Pancreas (tissue), 10 donors: ENCODE results near the gene BEND3. TPM values are rescaled to one million over a fixed set of nuclear protein-coding genes. Genes with fewer than 3 reads are reported as not detected.

ENCODE experiments used
- ATAC-seq, 4 donors: fragments of 200-7000 bp; cut with Tn5 transposase; one replicate each; pipeline versions ENCODE4 v1.8.0 to v1.9.1; 2020; ENCODE audit warnings: mild to moderate bottlenecking in 4 of 4, moderate library complexity in 4 of 4
- DNase-seq, 6 donors: peaks; one replicate each; pipeline ENCODE4 v3.0.0-alpha.2; 2020
- FAIRE-seq: peaks from 2 replicates; lab custom pipeline; 2012; peaks lifted over from hg19 to GRCh38; lab: Jason Lieb, UNC
- H3K27ac ChIP-seq, 4 donors: fragments of 200-600 bp; sonication (generic); 1 replicate in 3 of 4; 2 replicates in 1 of 4; pipeline versions ENCODE4 v1.5.0 to v1.8.0; 2020
- H3K27me3 ChIP-seq, 4 donors: fragments of 200-600 bp; one replicate each; pipeline ENCODE4 v1.8.0; 2021
- H3K36me3 ChIP-seq, 3 donors: fragments of 200-600 bp; sonication (generic) in 1 of 3; one replicate each; pipeline versions ENCODE4 v1.5.0 to v1.8.0; 2020 to 2021
- H3K4me1 ChIP-seq, 3 donors: fragments of 200-600 bp; one replicate each; pipeline ENCODE4 v1.8.0; 2021
- H3K4me3 ChIP-seq, 4 donors: fragments of 200-600 bp; sonication (generic) in 2 of 4; one replicate each; pipeline versions ENCODE4 v1.5.0 to v1.8.0; 2020 to 2021
- H3K9me3 ChIP-seq, 4 donors: fragments of 200-600 bp; one replicate each; pipeline ENCODE4 v1.8.0; 2021
- CTCF ChIP-seq, 4 donors: fragments of 200-600 bp; sonication (generic) in 3 of 4; IDR thresholded peaks; one replicate each; pipeline versions ENCODE4 v1.5.0 to v1.8.0; 2021; ENCODE audit warnings: antibody characterized with exemption in 4 of 4
- WGBS, 2 donors: extraction: QIAGEN DNeasy Blood & Tissue Kit; methylation state at CpG; one replicate each; pipeline ENCODE4 v1.1.7; 2013; 5-methylcytosine and 5-hydroxymethylcytosine counted together
- intact Hi-C, 3 donors: fragments of 100-400 bp; cut with DNase I; formaldehyde crosslinking; loops; one replicate each; pipeline versions ENCODE4 v1.11.1 to v1.14.2; 2022
- polyA plus RNA-seq, 2 donors: library from polyadenylated mRNA; stranded (reverse); fragments of 200-250 nt; gene quantifications; one replicate each; pipeline ENCODE4 v1.2.3, GENCODE V29; 2013
- total RNA-seq, 6 donors: library from RNA; stranded (reverse); fragmentation: NEBNext Ultra II Directional in 4 of 6; extraction: Animal tissue kit (Norgen Biotek cat#: 25700) in 4 of 6; gene quantifications; one replicate each; pipeline versions ENCODE4 v1.2.1 to v1.2.4, GENCODE V29; 2021 to 2023
- donor health status: healthy with polysubstance abuse.
- donor health status: DM: no; HTN: no; CAD: no; lungs with moderate emphysema.
- donor health status: DM: no; HTN: no; CAD: no.
- donor health status: control.
- donor health status: control.
- donor health status: Bipolar disorder and iron deficiency.
- donor health status: DM: yes; HTN: yes; CAD: no.
- donor health status: DM: no; HTN: no; CAD: no.
- donor health status: DM: no; HTN: no; CAD: no.
- donor health status: DM: yes; HTN: yes; CAD: no.

The BEND3 gene
- total and polyA plus RNA-seq, 8 donors, result 0.77 to 3.4 (median 1.9) TPM

- Histone ChIP-seq H3K9me3 (no peaks in the 10 kb centered on the region), H3K4me3 (no peak overlapping the region), H3K27ac (no peak overlapping the region), H3K36me3 (no peaks in the 10 kb centered on the region), H3K27me3 (no peaks in the 10 kb centered on the region), H3K4me1 (peaks cover 0 to 7% (median 0%) of the 10 kb centered on the region in 3 donors)
- intact Hi-C loops, result no loop called here
- no peak for TF ChIP-seq CTCF (IDR thresholded peaks at IDR 0.05)
- no peak for DNase-seq
- no peak for FAIRE-seq
- 82 to 88% methylated on average over 1 of the region's 1 CpG for WGBS, 2 donors
- no peak for ATAC-seq
These were observed 5.1 kb downstream of the BEND3 start for GRCh38 chr6:107110200-107110599.

- Histone ChIP-seq H3K4me1 (peaks cover 0 to under 1% (median 0%) of the 10 kb centered on the region in 3 donors), H3K36me3 (no peaks in the 10 kb centered on the region), H3K27me3 (no peaks in the 10 kb centered on the region), H3K9me3 (no peaks in the 10 kb centered on the region), H3K27ac (no peak overlapping the region), H3K4me3 (no peak overlapping the region)
- FAIRE-seq (no peak), DNase-seq (peak in 1 of 6 donors; percentile 15), ATAC-seq (no peak)
- TF ChIP-seq CTCF (IDR thresholded peaks at IDR 0.05), result no peak
- WGBS, 2 donors, result 93 to 95% methylated on average over 17 of the region's 17 CpGs
- intact Hi-C loops, result no loop called here
These were observed 7.0 kb downstream of the BEND3 start for GRCh38 chr6:107108201-107108890.

GRCh38 chr6:107107791-107108190, 7.5 kb downstream of the BEND3 start:
- WGBS, 2 donors, result 87% methylated on average over 4 of the region's 4 CpGs
- Histone ChIP-seq H3K27ac (no peak overlapping the region), H3K4me1 (no peaks in the 10 kb centered on the region), H3K27me3 (no peaks in the 10 kb centered on the region), H3K9me3 (no peaks in the 10 kb centered on the region), H3K36me3 (no peaks in the 10 kb centered on the region), H3K4me3 (no peak overlapping the region)
- FAIRE-seq (no peak), ATAC-seq (no peak), DNase-seq (peak in 1 of 6 donors; percentile 18)
- no peak for TF ChIP-seq CTCF (IDR thresholded peaks at IDR 0.05)
- intact Hi-C loops, result no loop called here

- Histone ChIP-seq H3K4me1 (no peaks in the 10 kb centered on the region), H3K4me3 (no peak overlapping the region), H3K27ac (no peak overlapping the region), H3K27me3 (no peaks in the 10 kb centered on the region), H3K36me3 (no peaks in the 10 kb centered on the region), H3K9me3 (no peaks in the 10 kb centered on the region)
- ATAC-seq, result no peak
- TF ChIP-seq CTCF (IDR thresholded peaks at IDR 0.05), result no peak
- intact Hi-C loops, result no loop called here
- 90 to 98% methylated on average over 3 of the region's 3 CpGs for WGBS, 2 donors
- peak in 1 of 6 donors; percentile 8 for DNase-seq
- FAIRE-seq, result no peak
These were observed 9.2 kb downstream of the BEND3 start for GRCh38 chr6:107106165-107106564.

GRCh38 chr6:107105511-107106116, 9.7 kb downstream of the BEND3 start:
- intact Hi-C loops, result no loop called here
- H3K36me3 ChIP-seq, result no peaks in the 10 kb centered on the region
- H3K4me1 ChIP-seq, result no peaks in the 10 kb centered on the region
- H3K27ac ChIP-seq, result no peak overlapping the region
- no peak overlapping the region for H3K4me3 ChIP-seq
- WGBS, 2 donors, result 87 to 88% methylated on average over 7 of the region's 7 CpGs
- DNase-seq (peak in 1 of 6 donors; percentile 37), FAIRE-seq (no peak), ATAC-seq (no peak)
- H3K27me3 ChIP-seq, result no peaks in the 10 kb centered on the region
- H3K9me3 ChIP-seq, result no peaks in the 10 kb centered on the region
- TF ChIP-seq CTCF (IDR thresholded peaks at IDR 0.05), result no peak
